Cardiac muscle cell (in vitro differentiated cells and primary cell): ENCODE results near the gene DSCAML1. TPM values are rescaled to one million over a fixed set of nuclear protein-coding genes. Genes with fewer than 3 reads are reported as not detected.

Experiments used
- DNase-seq, 2 donors: peaks; one replicate each; pipeline versions ENCODE4 v3.0.0 to v3.0.0-alpha.2; 2010 to 2017; ENCODE audit warnings: low read depth in 1 of 2, low spot score in 1 of 2
- H3K27ac ChIP-seq: fragments of 200-600 bp; sonication (generic); 2 replicates; pipeline ENCODE4 v1.5.1; 2016
- H3K27me3 ChIP-seq: fragments of 200-600 bp; sonication (generic); 2 replicates; pipeline ENCODE4 v1.6.0; 2016; ENCODE audit warnings: control low read depth
- H3K36me3 ChIP-seq: fragments of 200-600 bp; sonication (generic); 2 replicates; pipeline ENCODE4 v1.5.1; 2016; ENCODE audit warnings: control low read depth
- H3K4me1 ChIP-seq: fragments of 200-600 bp; sonication (generic); 2 replicates; pipeline ENCODE4 v1.8.1; 2017; ENCODE audit warnings: low read depth, mild to moderate bottlenecking, mixed run types
- H3K4me3 ChIP-seq: fragments of 200-600 bp; sonication (generic); 2 replicates; pipeline ENCODE4 v1.5.1; 2016; ENCODE audit warnings: mild to moderate bottlenecking
- H3K9me3 ChIP-seq: fragments of 200-600 bp; sonication (generic); 2 replicates; pipeline ENCODE4 v1.5.1; 2017; ENCODE audit warnings: low read depth, mild to moderate bottlenecking, control low read depth
- polyA plus RNA-seq: library from polyadenylated mRNA; unstranded; fragments of >200 nt; fragmentation: Nextera tagmentation; extraction: Ambion mirVana; gene quantifications from 2 replicates; pipeline ENCODE4 v1.2.1, GENCODE V29; 2016
- total RNA-seq: library from RNA; depleted of rRNA; stranded (reverse); fragments of >200 nt; gene quantifications from 2 replicates; pipeline ENCODE4 v1.2.3, GENCODE V29; 2016
- TF ChIP-seq, protein P1 (sequence below): IDR thresholded peaks from 2 replicates; pipeline ENCODE4 v1.5.1; 2012; ENCODE audit warnings: low read depth, mild to moderate bottlenecking, low read length

Gene DSCAML1
- total and polyA plus RNA-seq, 2 experiments from 2014 or later = 1.8 TPM; not detected in 1

DNA sequence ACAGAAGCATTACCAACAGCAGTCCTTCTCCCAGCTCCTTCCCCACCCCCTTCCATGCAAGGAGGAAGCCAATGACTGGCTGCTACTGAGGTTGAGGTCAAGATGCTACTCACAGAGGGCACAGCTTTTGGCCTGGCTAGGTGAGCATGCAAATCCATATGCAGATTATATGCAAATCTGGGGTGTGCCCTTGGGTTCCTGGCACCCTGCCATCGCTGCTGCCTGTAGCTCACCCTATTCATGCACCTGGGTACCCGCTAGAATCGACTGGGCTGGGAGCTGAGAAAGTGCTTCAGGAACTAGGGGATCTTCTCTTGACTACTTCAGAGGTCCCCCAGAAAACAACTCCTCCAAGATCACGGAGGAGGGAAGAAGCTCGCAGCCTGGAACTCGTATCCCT, 4.0 kb downstream of the DSCAML1 start:
- Histone ChIP-seq H3K27me3 (peaks cover 73% of the 10 kb centered on the region), H3K36me3 (no peaks in the 10 kb centered on the region), H3K4me3 (no peak overlapping the region), H3K4me1 (peaks cover 6% of the 10 kb centered on the region), H3K27ac (no peak overlapping the region), H3K9me3 (no peaks in the 10 kb centered on the region)
- DNase-seq = no peak
- TF ChIP-seq, protein P1, sequence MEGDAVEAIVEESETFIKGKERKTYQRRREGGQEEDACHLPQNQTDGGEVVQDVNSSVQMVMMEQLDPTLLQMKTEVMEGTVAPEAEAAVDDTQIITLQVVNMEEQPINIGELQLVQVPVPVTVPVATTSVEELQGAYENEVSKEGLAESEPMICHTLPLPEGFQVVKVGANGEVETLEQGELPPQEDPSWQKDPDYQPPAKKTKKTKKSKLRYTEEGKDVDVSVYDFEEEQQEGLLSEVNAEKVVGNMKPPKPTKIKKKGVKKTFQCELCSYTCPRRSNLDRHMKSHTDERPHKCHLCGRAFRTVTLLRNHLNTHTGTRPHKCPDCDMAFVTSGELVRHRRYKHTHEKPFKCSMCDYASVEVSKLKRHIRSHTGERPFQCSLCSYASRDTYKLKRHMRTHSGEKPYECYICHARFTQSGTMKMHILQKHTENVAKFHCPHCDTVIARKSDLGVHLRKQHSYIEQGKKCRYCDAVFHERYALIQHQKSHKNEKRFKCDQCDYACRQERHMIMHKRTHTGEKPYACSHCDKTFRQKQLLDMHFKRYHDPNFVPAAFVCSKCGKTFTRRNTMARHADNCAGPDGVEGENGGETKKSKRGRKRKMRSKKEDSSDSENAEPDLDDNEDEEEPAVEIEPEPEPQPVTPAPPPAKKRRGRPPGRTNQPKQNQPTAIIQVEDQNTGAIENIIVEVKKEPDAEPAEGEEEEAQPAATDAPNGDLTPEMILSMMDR = no peak

DNA sequence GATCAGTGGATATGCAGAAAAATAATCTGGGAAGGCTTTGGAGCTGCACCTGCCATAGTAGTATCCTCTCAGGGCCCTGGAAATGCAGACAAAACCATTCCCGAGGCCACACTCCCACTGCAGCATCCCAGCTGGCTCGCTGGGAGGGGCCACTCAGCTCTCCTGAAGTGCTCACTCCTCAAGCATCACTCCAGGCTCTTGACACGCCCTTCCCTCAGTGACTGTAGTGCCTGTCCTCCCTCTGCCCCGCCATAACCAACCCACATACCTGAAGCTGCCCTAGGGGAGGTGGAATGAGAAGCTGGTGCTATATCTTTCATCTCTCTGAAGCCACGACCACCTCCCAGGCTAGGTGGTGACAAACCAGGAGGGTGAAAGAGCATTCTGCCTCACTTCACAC, 4.8 kb downstream of the DSCAML1 start:
- Histone ChIP-seq H3K36me3 (no peaks in the 10 kb centered on the region), H3K4me3 (no peak overlapping the region), H3K27me3 (peaks cover 65% of the 10 kb centered on the region), H3K9me3 (no peaks in the 10 kb centered on the region), H3K27ac (no peak overlapping the region), H3K4me1 (peaks cover 6% of the 10 kb centered on the region)
- TF ChIP-seq, protein P1 = no peak
- DNase-seq = no peak

DNA sequence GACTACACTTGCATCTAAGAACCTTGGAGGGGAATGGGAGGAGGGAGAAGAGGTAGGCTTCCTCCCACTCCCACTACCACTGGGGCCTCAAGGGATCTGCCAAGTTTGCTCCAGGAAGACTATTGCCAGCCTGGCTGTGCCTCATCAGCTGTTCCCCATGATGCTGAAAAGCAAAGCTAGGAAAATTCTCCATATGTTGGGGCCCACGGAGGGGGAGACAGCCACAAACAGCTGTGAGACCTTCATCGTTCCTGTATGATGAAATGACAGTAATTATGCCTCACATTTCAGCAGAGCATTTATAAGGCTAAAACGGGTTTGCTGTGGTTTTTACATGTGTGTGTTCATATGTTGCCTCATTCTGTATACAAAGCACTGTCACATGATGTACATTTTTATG, 6.7 kb downstream of the DSCAML1 start:
- Histone ChIP-seq H3K4me3 (no peak overlapping the region), H3K27ac (no peak overlapping the region), H3K9me3 (no peaks in the 10 kb centered on the region), H3K4me1 (no peaks in the 10 kb centered on the region), H3K27me3 (peaks cover 46% of the 10 kb centered on the region), H3K36me3 (no peaks in the 10 kb centered on the region)
- no peak for DNase-seq
- TF ChIP-seq, protein P1 = no peak

DNA sequence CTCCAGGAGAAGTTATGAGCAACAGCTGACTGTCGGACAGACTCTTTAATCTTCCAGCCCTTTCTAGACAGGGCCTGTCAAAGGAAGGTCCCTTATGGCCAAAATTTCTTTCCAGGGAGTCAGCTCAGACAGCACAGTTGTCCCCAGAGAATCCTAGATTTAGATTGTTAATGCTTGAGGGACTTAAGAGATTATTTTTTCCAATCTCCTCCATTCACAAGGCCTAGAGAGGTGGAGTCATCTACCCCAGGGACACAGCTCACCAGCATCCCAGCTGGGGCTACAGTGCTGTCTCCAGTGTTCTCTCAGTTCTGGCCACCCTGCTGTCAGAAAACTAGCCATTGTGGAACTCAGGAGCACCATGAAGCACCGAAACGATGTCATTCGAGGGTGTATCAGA, 7.8 kb downstream of the DSCAML1 start:
- Histone ChIP-seq H3K27ac (no peak overlapping the region), H3K4me1 (no peaks in the 10 kb centered on the region), H3K27me3 (peaks cover 35% of the 10 kb centered on the region), H3K9me3 (no peaks in the 10 kb centered on the region), H3K4me3 (no peak overlapping the region), H3K36me3 (no peaks in the 10 kb centered on the region)
- TF ChIP-seq, protein P1 = no peak
- DNase-seq = no peak

DNA sequence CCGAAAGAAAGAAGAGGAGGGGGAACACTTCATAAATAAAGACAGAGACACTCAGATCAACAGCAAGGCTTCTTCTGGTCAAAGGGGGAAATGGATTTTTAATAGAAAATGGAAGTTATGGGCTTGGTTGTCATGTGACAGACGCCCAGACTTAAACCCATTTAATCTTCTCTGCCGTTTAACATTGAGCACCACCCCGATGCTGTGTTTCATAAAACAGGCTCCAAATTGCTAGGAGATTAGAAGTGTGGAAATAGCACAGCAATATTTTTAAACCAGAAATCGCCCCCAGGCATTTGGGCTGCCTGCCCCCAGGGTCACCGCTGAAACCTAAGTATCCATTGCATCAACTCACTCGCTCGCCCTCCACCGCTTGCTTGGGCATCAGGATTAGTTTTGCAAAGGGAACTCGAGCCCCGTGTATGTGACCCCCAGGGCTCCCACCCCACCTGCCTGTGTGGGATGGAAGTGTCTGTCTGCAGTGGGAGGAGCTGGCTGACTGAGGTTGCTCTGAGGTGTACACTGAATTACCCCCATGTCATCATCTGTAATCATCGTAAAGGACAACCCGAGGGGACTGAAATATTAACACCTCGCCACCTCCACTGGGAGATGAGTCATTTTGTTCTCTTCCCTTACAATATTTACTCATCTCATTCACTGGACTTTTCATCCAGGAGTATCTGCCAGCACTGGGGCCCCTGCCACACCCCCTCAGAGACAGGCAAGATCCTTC, 10.7 kb downstream of the DSCAML1 start:
- TF ChIP-seq, protein P1 = no peak
- no peak for DNase-seq
- Histone ChIP-seq H3K4me3 (no peak overlapping the region), H3K4me1 (no peaks in the 10 kb centered on the region), H3K27me3 (peaks cover 29% of the 10 kb centered on the region), H3K9me3 (no peaks in the 10 kb centered on the region), H3K27ac (no peak overlapping the region), H3K36me3 (no peaks in the 10 kb centered on the region)

DNA sequence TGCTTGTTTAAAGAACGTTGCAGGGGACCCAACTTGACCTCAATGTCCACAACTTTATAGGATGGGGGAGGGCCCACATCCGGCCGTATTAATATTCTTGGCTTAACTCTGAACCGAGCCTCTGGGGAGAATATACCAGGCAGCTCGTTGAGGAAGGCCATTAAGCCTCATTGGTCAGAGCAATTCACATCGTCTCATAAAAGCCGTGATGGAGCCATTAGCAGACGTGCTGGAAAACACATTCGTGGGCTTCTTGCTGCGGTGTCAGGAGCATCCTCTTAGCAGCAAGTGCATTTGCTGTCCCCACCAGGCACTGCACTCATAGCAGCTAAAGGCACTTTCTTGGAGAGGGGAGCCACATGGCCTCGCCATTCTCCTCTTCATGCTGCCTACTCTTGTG, 14.9 kb downstream of the DSCAML1 start:
- H3K36me3 ChIP-seq = no peaks in the 10 kb centered on the region
- TF ChIP-seq, protein P1 = no peak
- no peak overlapping the region for H3K4me3 ChIP-seq
- no peak overlapping the region for H3K27ac ChIP-seq
- no peaks in the 10 kb centered on the region for H3K9me3 ChIP-seq
- no peaks in the 10 kb centered on the region for H3K4me1 ChIP-seq
- no peak for DNase-seq
- H3K27me3 ChIP-seq = peaks cover 17% of the 10 kb centered on the region
